ENCODE data around the gene MED16.

DNA sequence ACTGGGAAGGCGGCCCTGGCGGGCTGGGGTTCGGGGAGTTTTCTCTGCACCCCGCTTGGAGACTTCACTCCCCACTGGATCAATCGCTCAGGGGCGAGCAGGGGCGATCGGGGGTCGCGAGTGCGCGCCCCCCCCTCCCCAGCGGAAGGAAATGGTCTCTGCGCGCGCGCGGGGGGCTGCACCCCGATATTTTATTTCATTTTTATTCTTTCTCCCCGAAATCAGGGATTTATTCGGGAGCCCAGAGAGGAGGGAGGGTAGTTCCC lies 33.3 kb upstream of the MED16 start:
- TF ChIP-seq, protein P1, sequence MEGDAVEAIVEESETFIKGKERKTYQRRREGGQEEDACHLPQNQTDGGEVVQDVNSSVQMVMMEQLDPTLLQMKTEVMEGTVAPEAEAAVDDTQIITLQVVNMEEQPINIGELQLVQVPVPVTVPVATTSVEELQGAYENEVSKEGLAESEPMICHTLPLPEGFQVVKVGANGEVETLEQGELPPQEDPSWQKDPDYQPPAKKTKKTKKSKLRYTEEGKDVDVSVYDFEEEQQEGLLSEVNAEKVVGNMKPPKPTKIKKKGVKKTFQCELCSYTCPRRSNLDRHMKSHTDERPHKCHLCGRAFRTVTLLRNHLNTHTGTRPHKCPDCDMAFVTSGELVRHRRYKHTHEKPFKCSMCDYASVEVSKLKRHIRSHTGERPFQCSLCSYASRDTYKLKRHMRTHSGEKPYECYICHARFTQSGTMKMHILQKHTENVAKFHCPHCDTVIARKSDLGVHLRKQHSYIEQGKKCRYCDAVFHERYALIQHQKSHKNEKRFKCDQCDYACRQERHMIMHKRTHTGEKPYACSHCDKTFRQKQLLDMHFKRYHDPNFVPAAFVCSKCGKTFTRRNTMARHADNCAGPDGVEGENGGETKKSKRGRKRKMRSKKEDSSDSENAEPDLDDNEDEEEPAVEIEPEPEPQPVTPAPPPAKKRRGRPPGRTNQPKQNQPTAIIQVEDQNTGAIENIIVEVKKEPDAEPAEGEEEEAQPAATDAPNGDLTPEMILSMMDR (conservative IDR thresholded peaks at IDR 0.05; ENCODE audit: low read depth, low read length): no peak
- TF ChIP-seq EZH2 (IDR thresholded peaks at IDR 0.05; ENCODE audit: borderline replicate concordance, low read depth, low read length, poor library complexity, severe bottlenecking): no peak
